Duodenal mucosa (tissue), 2 donors: ENCODE data around the gene UGDH.

Source experiments
- H3K27ac ChIP-seq: one replicate; pipeline ENCODE4 v1.7.0; 2013; ENCODE audit warnings: low read depth, low read length
- H3K27me3 ChIP-seq, 2 donors: one replicate each; pipeline ENCODE4 v1.7.0; 2013; ENCODE audit warnings: low read length in 2 of 2, control low read depth in 1 of 2; ENCODE audit not compliant: insufficient read depth in 2 of 2, control insufficient read depth in 1 of 2
- H3K36me3 ChIP-seq, 2 donors: one replicate each; pipeline ENCODE4 v1.7.0; 2013; ENCODE audit warnings: low read length in 2 of 2, control low read depth in 1 of 2; ENCODE audit not compliant: insufficient read depth in 2 of 2, control insufficient read depth in 1 of 2
- H3K4me1 ChIP-seq, 2 donors: one replicate each; pipeline ENCODE4 v1.7.0; 2013; ENCODE audit warnings: low read length in 2 of 2, control low read depth in 1 of 2; ENCODE audit not compliant: insufficient read depth in 2 of 2, control insufficient read depth in 1 of 2
- H3K4me3 ChIP-seq, 2 donors: one replicate each; pipeline ENCODE4 v1.7.0; 2013; ENCODE audit warnings: low read length in 2 of 2, low read depth in 1 of 2
- H3K9ac ChIP-seq, 2 donors: one replicate each; pipeline ENCODE4 v1.7.0; 2013; ENCODE audit warnings: low read length in 2 of 2, low read depth in 1 of 2
- H3K9me3 ChIP-seq, 2 donors: one replicate each; pipeline ENCODE4 v1.7.0; 2013; ENCODE audit warnings: low read length in 2 of 2, control low read depth in 1 of 2; ENCODE audit not compliant: control insufficient read depth in 1 of 2

UGDH gene

GRCh38 chr4:39497909-39498726 is 29.1 kb downstream of the UGDH start:
- no peak overlapping the region for H3K9ac ChIP-seq
- no peaks in the 10 kb centered on the region for H3K4me1 ChIP-seq
- no peaks in the 10 kb centered on the region for H3K9me3 ChIP-seq
- H3K27me3 ChIP-seq, result no peaks in the 10 kb centered on the region
- no peak overlapping the region for H3K27ac ChIP-seq
- H3K36me3 ChIP-seq, result peaks cover 14 to 33% of the 10 kb centered on the region in 2 donors
- no peak overlapping the region for H3K4me3 ChIP-seq

- Histone ChIP-seq H3K4me1 (no peaks in the 10 kb centered on the region), H3K9ac (no peak overlapping the region), H3K4me3 (no peak overlapping the region), H3K9me3 (no peaks in the 10 kb centered on the region), H3K27me3 (no peaks in the 10 kb centered on the region), H3K36me3 (peaks cover 6 to 15% of the 10 kb centered on the region in 2 donors), H3K27ac (no peak overlapping the region)
Observed at GRCh38 chr4:39495446-39496213, 31.6 kb downstream of the UGDH start.

- peaks cover 6 to 8% of the 10 kb centered on the region in 2 donors for H3K36me3 ChIP-seq
- H3K27ac ChIP-seq, result no peak overlapping the region
- H3K4me1 ChIP-seq, result no peaks in the 10 kb centered on the region
- H3K4me3 ChIP-seq, result no peak overlapping the region
- H3K27me3 ChIP-seq, result no peaks in the 10 kb centered on the region
- no peaks in the 10 kb centered on the region for H3K9me3 ChIP-seq
- H3K9ac ChIP-seq, result no peak overlapping the region
Observed at GRCh38 chr4:39494354-39494753, 32.9 kb downstream of the UGDH start.

GRCh38 chr4:39490322-39490721 is 36.9 kb downstream of the UGDH start:
- no peak overlapping the region for H3K4me3 ChIP-seq
- H3K4me1 ChIP-seq, result no peaks in the 10 kb centered on the region
- no peaks in the 10 kb centered on the region for H3K36me3 ChIP-seq
- no peaks in the 10 kb centered on the region for H3K9me3 ChIP-seq
- H3K9ac ChIP-seq, result no peak overlapping the region
- H3K27ac ChIP-seq, result no peak overlapping the region
- no peaks in the 10 kb centered on the region for H3K27me3 ChIP-seq

GRCh38 chr4:39486221-39486804 is 40.9 kb downstream of the UGDH start:
- no peak overlapping the region for H3K4me3 ChIP-seq
- no peaks in the 10 kb centered on the region for H3K27me3 ChIP-seq
- H3K4me1 ChIP-seq, result no peaks in the 10 kb centered on the region
- H3K9ac ChIP-seq, result no peak overlapping the region
- no peak overlapping the region for H3K27ac ChIP-seq
- H3K36me3 ChIP-seq, result no peaks in the 10 kb centered on the region
- peaks cover 0 to 2% of the 10 kb centered on the region in 2 donors for H3K9me3 ChIP-seq

- Histone ChIP-seq H3K9ac (no peak overlapping the region), H3K9me3 (peaks cover 0 to 2% of the 10 kb centered on the region in 2 donors), H3K27ac (no peak overlapping the region), H3K4me1 (no peaks in the 10 kb centered on the region), H3K27me3 (no peaks in the 10 kb centered on the region), H3K36me3 (no peaks in the 10 kb centered on the region), H3K4me3 (no peak overlapping the region)
Observed at GRCh38 chr4:39484582-39485272, 42.5 kb downstream of the UGDH start.

GRCh38 chr4:39480902-39481695 is 46.1 kb downstream of the UGDH start:
- no peak overlapping the region for H3K4me3 ChIP-seq
- peaks cover 0 to 2% of the 10 kb centered on the region in 2 donors for H3K9me3 ChIP-seq
- H3K27me3 ChIP-seq, result no peaks in the 10 kb centered on the region
- peaks cover 0 to 5% of the 10 kb centered on the region in 2 donors for H3K36me3 ChIP-seq
- no peak overlapping the region for H3K27ac ChIP-seq
- no peaks in the 10 kb centered on the region for H3K4me1 ChIP-seq
- H3K9ac ChIP-seq, result no peak overlapping the region

GRCh38 chr4:39480251-39480650 is 47.0 kb downstream of the UGDH start:
- H3K9ac ChIP-seq, result no peak overlapping the region
- no peaks in the 10 kb centered on the region for H3K4me1 ChIP-seq
- peaks cover 0 to 2% of the 10 kb centered on the region in 2 donors for H3K9me3 ChIP-seq
- H3K36me3 ChIP-seq, result peaks cover 0 to 5% of the 10 kb centered on the region in 2 donors
- no peak overlapping the region for H3K4me3 ChIP-seq
- H3K27me3 ChIP-seq, result no peaks in the 10 kb centered on the region
- no peak overlapping the region for H3K27ac ChIP-seq

GRCh38 chr4:39476187-39476895 is 50.9 kb downstream of the UGDH start:
- Histone ChIP-seq H3K4me1 (no peaks in the 10 kb centered on the region), H3K9ac (no peak overlapping the region), H3K27me3 (no peaks in the 10 kb centered on the region), H3K4me3 (no peak overlapping the region), H3K36me3 (peaks cover 0 to 19% of the 10 kb centered on the region in 2 donors), H3K9me3 (no peaks in the 10 kb centered on the region), H3K27ac (no peak overlapping the region)
